HUES48 (cell line): ENCODE measurements around the gene RHOF.

Experiments used
- H3K27ac ChIP-seq: one replicate; pipeline ENCODE4 v1.7.0; 2013; ENCODE audit warnings: low read depth, low read length, inconsistent platforms
- H3K27me3 ChIP-seq: 2 replicates; pipeline ENCODE4 v1.6.1; 2013; ENCODE audit warnings: mild to moderate bottlenecking, low read length; ENCODE audit not compliant: control insufficient read depth, insufficient read depth
- H3K36me3 ChIP-seq: 2 replicates; pipeline ENCODE4 v1.6.1; 2013; ENCODE audit warnings: low read length; ENCODE audit not compliant: control insufficient read depth, insufficient read depth
- H3K4me1 ChIP-seq: 2 replicates; pipeline ENCODE4 v1.6.1; 2013; ENCODE audit warnings: mild to moderate bottlenecking, low read length; ENCODE audit not compliant: control insufficient read depth, insufficient read depth
- H3K4me3 ChIP-seq: 2 replicates; pipeline ENCODE4 v1.5.1; 2013; ENCODE audit warnings: mild to moderate bottlenecking, low read depth, low read length
- H3K9ac ChIP-seq: 2 replicates; pipeline ENCODE4 v1.6.1; 2013; ENCODE audit warnings: mild to moderate bottlenecking, low read depth, low read length, moderate library complexity
- H3K9me3 ChIP-seq: 2 replicates; pipeline ENCODE4 v1.6.1; 2013; ENCODE audit warnings: low read length; ENCODE audit not compliant: control insufficient read depth, insufficient read depth

RHOF gene

GRCh38 chr12:121787063-121788025 lies 6.1 kb downstream of the RHOF start:
- Histone ChIP-seq H3K36me3 (peaks cover 4% of the 10 kb centered on the region; the same call in 1 of the 2 replicates), H3K4me3 (no peak overlapping the region), H3K9me3 (no peaks in the 10 kb centered on the region), H3K27me3 (no peaks in the 10 kb centered on the region), H3K9ac (no peak overlapping the region), H3K27ac (no peak overlapping the region), H3K4me1 (peaks cover 4% of the 10 kb centered on the region; the same call in 1 of the 2 replicates)

GRCh38 chr12:121786440-121786825 lies 7.1 kb downstream of the RHOF start:
- no peaks in the 10 kb centered on the region for H3K9me3 ChIP-seq
- H3K36me3 ChIP-seq, result peaks cover 4% of the 10 kb centered on the region; the same call in 1 of the 2 replicates
- no peaks in the 10 kb centered on the region for H3K27me3 ChIP-seq
- no peak overlapping the region for H3K9ac ChIP-seq
- H3K4me3 ChIP-seq, result no peak overlapping the region
- peaks cover 3% of the 10 kb centered on the region; the same call in 1 of the 2 replicates for H3K4me1 ChIP-seq
- no peak overlapping the region for H3K27ac ChIP-seq

GRCh38 chr12:121784460-121784859 lies 9.0 kb downstream of the RHOF start:
- H3K4me1 ChIP-seq, result no peaks in the 10 kb centered on the region; the same call in 1 of the 2 replicates
- no peak overlapping the region for H3K4me3 ChIP-seq
- no peak overlapping the region for H3K27ac ChIP-seq

GRCh38 chr12:121783766-121784165 lies 9.7 kb downstream of the RHOF start:
- no peaks in the 10 kb centered on the region for H3K9me3 ChIP-seq
- H3K27ac ChIP-seq, result no peak overlapping the region
- H3K9ac ChIP-seq, result no peak overlapping the region
- H3K36me3 ChIP-seq, result peaks cover 4% of the 10 kb centered on the region; the same call in 1 of the 2 replicates
- no peaks in the 10 kb centered on the region for H3K27me3 ChIP-seq
- no peaks in the 10 kb centered on the region; the same call in 1 of the 2 replicates for H3K4me1 ChIP-seq
- H3K4me3 ChIP-seq, result no peak overlapping the region

More at GRCh38 chr12:121784460-121784859, 9.0 kb downstream of the RHOF start:
- no peaks in the 10 kb centered on the region for H3K27me3 ChIP-seq
- H3K9me3 ChIP-seq, result no peaks in the 10 kb centered on the region
- peaks cover 4% of the 10 kb centered on the region; the same call in 1 of the 2 replicates for H3K36me3 ChIP-seq
- H3K9ac ChIP-seq, result no peak overlapping the region

DNA sequence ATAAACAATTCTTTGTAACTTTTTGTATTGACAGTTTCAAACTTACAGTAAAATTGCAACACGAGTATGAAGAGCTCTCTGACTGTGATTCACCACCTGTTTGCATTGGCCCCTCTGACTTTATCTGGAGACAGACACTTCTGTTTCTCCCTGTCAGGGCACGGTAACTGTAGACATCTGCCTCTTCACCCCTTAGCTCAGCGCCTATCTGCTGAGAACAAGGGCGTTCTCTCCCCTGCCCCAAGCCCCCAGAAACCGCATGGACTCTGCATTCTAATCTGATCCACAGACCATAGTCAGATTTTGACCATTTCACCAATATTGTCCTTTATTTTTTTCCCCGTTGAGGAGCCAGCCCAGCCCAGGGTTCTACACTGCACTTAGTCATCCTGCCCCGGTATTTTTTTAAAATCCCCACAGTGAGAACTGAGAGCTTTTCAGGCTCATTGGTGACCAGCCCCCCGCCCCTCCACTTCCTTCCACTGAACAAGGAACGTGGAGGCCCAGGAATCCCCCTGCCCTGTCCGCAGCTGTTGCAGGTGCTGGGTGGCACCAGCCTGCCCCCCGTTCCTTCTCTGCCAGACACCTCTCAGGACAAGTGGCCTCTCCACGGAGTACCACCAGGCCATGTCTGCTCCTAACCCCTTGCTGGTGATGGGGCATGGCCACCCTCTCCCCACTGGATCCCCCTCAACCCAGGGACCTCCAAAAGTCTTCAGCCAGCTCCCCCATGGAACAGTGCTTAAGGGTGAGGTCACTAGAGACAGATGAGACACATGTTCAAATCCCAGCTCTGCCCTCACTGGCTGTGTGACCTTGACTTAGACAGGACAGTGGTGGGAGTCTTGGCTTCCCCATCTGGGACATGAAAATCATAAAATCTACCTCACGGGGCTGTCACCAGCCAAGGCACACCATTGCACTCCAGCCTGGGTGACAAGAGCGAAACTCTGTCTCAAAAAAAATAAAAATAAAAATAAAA lies 11.2 kb downstream of the RHOF start:
- H3K4me1 ChIP-seq, result no peaks in the 10 kb centered on the region; the same call in 1 of the 2 replicates
- H3K27ac ChIP-seq, result peak overlapping the region; percentile 53
- H3K4me3 ChIP-seq, result no peak overlapping the region
- no peaks in the 10 kb centered on the region for H3K9me3 ChIP-seq
- peaks cover 4% of the 10 kb centered on the region; the same call in 1 of the 2 replicates for H3K36me3 ChIP-seq
- H3K9ac ChIP-seq, result no peak overlapping the region
- no peaks in the 10 kb centered on the region for H3K27me3 ChIP-seq

GRCh38 chr12:121781484-121781997 lies 11.9 kb downstream of the RHOF start:
- Histone ChIP-seq H3K36me3 (no peaks in the 10 kb centered on the region; the same call in 1 of the 2 replicates), H3K27ac (peak overlapping the region; percentile 61), H3K9me3 (no peaks in the 10 kb centered on the region), H3K27me3 (no peaks in the 10 kb centered on the region), H3K9ac (no peak overlapping the region), H3K4me3 (no peak overlapping the region), H3K4me1 (no peaks in the 10 kb centered on the region; the same call in 1 of the 2 replicates)

DNA sequence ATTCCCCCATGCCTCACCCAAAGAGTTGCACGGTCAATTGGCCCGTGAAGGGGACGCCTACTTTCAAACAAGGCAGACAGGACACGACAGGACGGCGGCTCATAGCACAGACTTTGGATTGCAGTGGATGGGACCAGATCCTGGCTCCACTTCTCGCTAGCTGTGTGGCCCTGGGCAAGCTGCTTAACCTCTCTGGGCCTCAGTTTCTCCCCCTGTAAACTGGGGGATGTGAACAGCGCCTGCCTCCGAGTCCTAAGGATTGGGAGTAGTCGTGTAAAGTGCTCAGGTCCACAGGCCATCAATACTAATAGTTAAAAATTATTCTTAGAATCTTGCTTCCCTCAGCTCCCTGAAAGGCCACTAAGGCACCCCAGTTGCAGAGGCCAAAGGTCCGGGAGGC lies 13.1 kb downstream of the RHOF start:
- no peak overlapping the region for H3K9ac ChIP-seq
- H3K27me3 ChIP-seq, result no peaks in the 10 kb centered on the region
- peaks cover 6% of the 10 kb centered on the region for H3K4me1 ChIP-seq
- H3K27ac ChIP-seq, result no peak overlapping the region
- H3K4me3 ChIP-seq, result no peak overlapping the region
- H3K9me3 ChIP-seq, result no peaks in the 10 kb centered on the region
- no peaks in the 10 kb centered on the region; the same call in 1 of the 2 replicates for H3K36me3 ChIP-seq

- H3K4me1 ChIP-seq, result peaks cover 12% of the 10 kb centered on the region
Measured at GRCh38 chr12:121779422-121779895, 14.0 kb downstream of the RHOF start.

GRCh38 chr12:121778567-121779421 lies 14.7 kb downstream of the RHOF start:
- Histone ChIP-seq H3K4me1 (peaks cover 12% of the 10 kb centered on the region), H3K9ac (no peak overlapping the region), H3K27me3 (no peaks in the 10 kb centered on the region), H3K9me3 (no peaks in the 10 kb centered on the region), H3K36me3 (no peaks in the 10 kb centered on the region; the same call in none of the 2 replicates), H3K27ac (no peak overlapping the region), H3K4me3 (no peak overlapping the region)

More at GRCh38 chr12:121779422-121779895, 14.0 kb downstream of the RHOF start:
- H3K9me3 ChIP-seq, result no peaks in the 10 kb centered on the region
- H3K4me3 ChIP-seq, result no peak overlapping the region
- H3K27me3 ChIP-seq, result no peaks in the 10 kb centered on the region
- H3K27ac ChIP-seq, result no peak overlapping the region
- H3K9ac ChIP-seq, result no peak overlapping the region
- no peaks in the 10 kb centered on the region; the same call in 1 of the 2 replicates for H3K36me3 ChIP-seq
